Left ventricle myocardium inferior (tissue), 1 donor: Measurements from ENCODE around the gene ZAP70. TPM values are rescaled to one million over a fixed set of nuclear protein-coding genes. Genes with fewer than 3 reads are reported as not detected.

ENCODE experiments used
- DNase-seq: peaks from one replicate; pipeline ENCODE4 v3.0.0-alpha.2; 2020
- H3K27ac ChIP-seq: fragments of 200-600 bp; replicated peaks from 2 replicates; pipeline ENCODE4 v1.8.0; 2021
- H3K27me3 ChIP-seq: fragments of 200-600 bp; 2 replicates; pipeline ENCODE4 v1.8.0; 2021; ENCODE audit warnings: low read depth
- H3K36me3 ChIP-seq: fragments of 200-600 bp; 2 replicates; pipeline ENCODE4 v1.8.0; 2021
- H3K4me1 ChIP-seq: fragments of 200-600 bp; 2 replicates; pipeline ENCODE4 v1.8.0; 2021
- H3K4me3 ChIP-seq: fragments of 200-600 bp; 2 replicates; pipeline ENCODE4 v1.8.0; 2021; ENCODE audit warnings: mild to moderate bottlenecking, moderate library complexity
- H3K9me3 ChIP-seq: fragments of 200-600 bp; replicated peaks from 2 replicates; pipeline ENCODE4 v1.8.0; 2021
- CTCF ChIP-seq: fragments of 200-600 bp; IDR thresholded peaks from 2 replicates; pipeline ENCODE4 v1.8.0; 2021; ENCODE audit warnings: antibody characterized with exemption, mild to moderate bottlenecking, borderline replicate concordance
- intact Hi-C: fragments of 100-400 bp; cut with micrococcal nuclease; formaldehyde crosslinking; loops from one replicate; pipeline ENCODE4 v1.11.0; 2022
- total RNA-seq: library from RNA; stranded (reverse); fragmentation: NEBNext Ultra II Directional; extraction: Animal tissue kit (Norgen Biotek cat#: 25700); gene quantifications from one replicate; pipeline ENCODE4 v1.2.1, GENCODE V29; 2021
- donor health status: DM: no; HTN: yes; CAD: no; lungs with severe emphysema.

Gene ZAP70
- total RNA-seq, 1 donor from 2014 or later = 0.55 TPM

- Histone ChIP-seq H3K27ac (no peak overlapping the region), H3K36me3 (peaks cover 33% of the 10 kb centered on the region), H3K27me3 (no peaks in the 10 kb centered on the region), H3K9me3 (no peaks in the 10 kb centered on the region), H3K4me3 (no peak overlapping the region), H3K4me1 (peaks cover 6% of the 10 kb centered on the region)
- DNase-seq = no peak
- intact Hi-C loops = no loop called here
- TF ChIP-seq CTCF = no peak
These were observed 65.8 kb downstream of the ZAP70 start for GRCh38 chr2:97779141-97779540.

- H3K4me3 ChIP-seq = no peak overlapping the region
- H3K9me3 ChIP-seq = no peaks in the 10 kb centered on the region
- H3K4me1 ChIP-seq = peaks cover 6% of the 10 kb centered on the region
- H3K36me3 ChIP-seq = peaks cover 22% of the 10 kb centered on the region
- H3K27ac ChIP-seq = no peak overlapping the region
- no peak for DNase-seq
- intact Hi-C loops = no loop called here
- TF ChIP-seq CTCF = no peak
- H3K27me3 ChIP-seq = no peaks in the 10 kb centered on the region
These were observed 68.6 kb downstream of the ZAP70 start for GRCh38 chr2:97781981-97782380.

- DNase-seq = no peak
- intact Hi-C loops = no loop called here
- Histone ChIP-seq H3K4me1 (peaks cover 6% of the 10 kb centered on the region), H3K27me3 (no peaks in the 10 kb centered on the region), H3K4me3 (no peak overlapping the region), H3K27ac (no peak overlapping the region), H3K36me3 (peaks cover 21% of the 10 kb centered on the region), H3K9me3 (no peaks in the 10 kb centered on the region)
- TF ChIP-seq CTCF = no peak
These were observed 71.6 kb downstream of the ZAP70 start for GRCh38 chr2:97784953-97785352.

- Histone ChIP-seq H3K4me3 (no peak overlapping the region), H3K9me3 (no peaks in the 10 kb centered on the region), H3K27ac (no peak overlapping the region), H3K4me1 (peaks cover 6% of the 10 kb centered on the region), H3K27me3 (no peaks in the 10 kb centered on the region), H3K36me3 (peaks cover 22% of the 10 kb centered on the region)
- no peak for TF ChIP-seq CTCF
- intact Hi-C loops = no loop called here
- DNase-seq = no peak
These were observed 72.4 kb downstream of the ZAP70 start for GRCh38 chr2:97785818-97786217.

- no peak for TF ChIP-seq CTCF
- Histone ChIP-seq H3K36me3 (peaks cover 54% of the 10 kb centered on the region), H3K4me3 (no peak overlapping the region), H3K27ac (no peak overlapping the region), H3K27me3 (no peaks in the 10 kb centered on the region), H3K4me1 (no peaks in the 10 kb centered on the region), H3K9me3 (no peaks in the 10 kb centered on the region)
- intact Hi-C loops = no loop called here
- DNase-seq = no peak
These were observed 75.7 kb downstream of the ZAP70 start for GRCh38 chr2:97788986-97789644.

Other genes starting within 250 kb of the ZAP70 start
- 3.8 TPM for gene ANKRD36B, start 123.7 kb upstream of the ZAP70 start, total RNA-seq
- gene COX5B, start 67.5 kb upstream of the ZAP70 start, total RNA-seq = 1,153 TPM
- gene ACTR1B, start 49.5 kb upstream of the ZAP70 start, total RNA-seq = 65.2 TPM
- 1.8 TPM for gene C2orf92, start 43.9 kb upstream of the ZAP70 start, total RNA-seq